ENCODE results near the gene FAM168A.

The FAM168A gene

GRCh38 chr11:73376803-73377629 is 220.9 kb downstream of the FAM168A start:
- peak in 40 of 56 donors; percentile 23 to 86 (median 52) for DNase-seq

- peak in 52 of 56 donors; percentile 29 to 92 (median 76) for DNase-seq
Measured at GRCh38 chr11:73376160-73376802, 221.6 kb downstream of the FAM168A start, which contains the start of gene RELT. Gene RELT (plus strand): TSS chr11:73376399. CDS start chr11:73389137, 12,738 bp downstream.

- peak in 2 of 56 donors; percentile 52 to 54 for DNase-seq
Measured at GRCh38 chr11:73375830-73376159, 222.1 kb downstream of the FAM168A start.

- no peak for DNase-seq
Measured at GRCh38 chr11:73374151-73374550, 223.8 kb downstream of the FAM168A start.

GRCh38 chr11:73372375-73372993 is 225.4 kb downstream of the FAM168A start:
- DNase-seq: no peak

GRCh38 chr11:73367482-73368024 is 230.4 kb downstream of the FAM168A start:
- peak in 1 of 56 donors; percentile 33 for DNase-seq

- DNase-seq: no peak
Measured at GRCh38 chr11:73366953-73367352, 231.0 kb downstream of the FAM168A start.

GRCh38 chr11:73366265-73366610 is 231.7 kb downstream of the FAM168A start:
- DNase-seq: no peak

GRCh38 chr11:73365352-73366264 is 232.3 kb downstream of the FAM168A start:
- DNase-seq: no peak

- DNase-seq: no peak
Measured at GRCh38 chr11:73363147-73363546, 234.8 kb downstream of the FAM168A start.

GRCh38 chr11:73361953-73362776 is 235.7 kb downstream of the FAM168A start:
- no peak for DNase-seq

GRCh38 chr11:73360743-73361369 is 237.1 kb downstream of the FAM168A start:
- DNase-seq: no peak

- peak in 11 of 56 donors; percentile 6 to 44 (median 32) for DNase-seq
Measured at GRCh38 chr11:73359930-73360742, 237.8 kb downstream of the FAM168A start.

- DNase-seq: peak in 2 of 56 donors; percentile 21 to 32
Measured at GRCh38 chr11:73359341-73359740, 238.6 kb downstream of the FAM168A start.

GRCh38 chr11:73358071-73358470 is 239.8 kb downstream of the FAM168A start:
- no peak for DNase-seq

- peak in 2 of 56 donors; percentile 29 to 48 for DNase-seq
Measured at GRCh38 chr11:73356979-73357860, 240.7 kb downstream of the FAM168A start.

GRCh38 chr11:73355109-73355508 is 242.8 kb downstream of the FAM168A start:
- DNase-seq: no peak
